PC-3 (cell line): ENCODE results near the gene ARHGAP26.

Source experiments
- EZH2 ChIP-seq: fragments of 300-600 bp; sonication (generic); IDR thresholded peaks from one replicate; pipeline ENCODE4 v1.6.1; 2017; ENCODE audit warnings: antibody characterized with exemption, mild to moderate bottlenecking, low read length; ENCODE audit not compliant: unreplicated experiment
- TF ChIP-seq, protein P1 (sequence below): fragments of 300-600 bp; sonication (generic); conservative IDR thresholded peaks from 2 replicates; pipeline ENCODE4 v1.5.1; 2017; ENCODE audit warnings: antibody characterized with exemption, low read depth, mild to moderate bottlenecking, low read length

DNA sequence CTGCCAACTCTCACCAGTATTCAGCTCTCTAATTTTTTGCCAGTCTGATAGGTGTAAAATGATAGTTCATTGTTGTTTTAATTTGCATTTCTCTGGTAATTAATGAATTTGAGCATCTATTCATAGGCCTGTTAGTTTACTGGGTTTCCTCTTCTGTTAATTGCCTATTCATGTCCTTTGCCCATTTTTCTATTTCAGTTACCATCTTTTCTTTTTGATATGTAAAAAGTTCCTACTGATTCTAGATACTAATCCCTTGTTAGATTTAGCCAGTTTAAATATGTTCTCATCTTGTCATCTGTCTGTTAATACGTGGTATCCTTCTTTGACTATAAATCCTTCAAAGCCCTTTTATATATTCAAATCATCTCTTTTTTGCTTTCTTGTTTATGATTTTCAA lies 247.8 kb downstream of the ARHGAP26 start:
- TF ChIP-seq, protein P1, sequence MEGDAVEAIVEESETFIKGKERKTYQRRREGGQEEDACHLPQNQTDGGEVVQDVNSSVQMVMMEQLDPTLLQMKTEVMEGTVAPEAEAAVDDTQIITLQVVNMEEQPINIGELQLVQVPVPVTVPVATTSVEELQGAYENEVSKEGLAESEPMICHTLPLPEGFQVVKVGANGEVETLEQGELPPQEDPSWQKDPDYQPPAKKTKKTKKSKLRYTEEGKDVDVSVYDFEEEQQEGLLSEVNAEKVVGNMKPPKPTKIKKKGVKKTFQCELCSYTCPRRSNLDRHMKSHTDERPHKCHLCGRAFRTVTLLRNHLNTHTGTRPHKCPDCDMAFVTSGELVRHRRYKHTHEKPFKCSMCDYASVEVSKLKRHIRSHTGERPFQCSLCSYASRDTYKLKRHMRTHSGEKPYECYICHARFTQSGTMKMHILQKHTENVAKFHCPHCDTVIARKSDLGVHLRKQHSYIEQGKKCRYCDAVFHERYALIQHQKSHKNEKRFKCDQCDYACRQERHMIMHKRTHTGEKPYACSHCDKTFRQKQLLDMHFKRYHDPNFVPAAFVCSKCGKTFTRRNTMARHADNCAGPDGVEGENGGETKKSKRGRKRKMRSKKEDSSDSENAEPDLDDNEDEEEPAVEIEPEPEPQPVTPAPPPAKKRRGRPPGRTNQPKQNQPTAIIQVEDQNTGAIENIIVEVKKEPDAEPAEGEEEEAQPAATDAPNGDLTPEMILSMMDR = no peak
- no peak for TF ChIP-seq EZH2
